Stimulated activated CD8-positive, alpha-beta memory T cell treated with anti-CD3 and anti-CD28 coated beads, Interleukin-2, amount 100 ng/mL, for 1 hour (primary cell): ENCODE data around the gene ADAM19.
"Not testable (repeated sequence)": the region's sequence is repeated elsewhere in the genome, so short reads cannot be mapped to it uniquely, and the experiment has no call there.

Source experiments
- DNase-seq, 2 donors: peaks; one replicate each; pipeline ENCODE4 v3.0.0-alpha.2; 2020; ENCODE audit warnings: low read depth in 2 of 2

The ADAM19 gene

GRCh38 chr5:157429920-157430319, 145.7 kb downstream of the ADAM19 start:
- DNase-seq = not testable (repeated sequence)
